VCaP (cell line): Measurements from ENCODE around the gene DNAJB13.
"Not testable (repeated sequence)": the region's sequence is repeated elsewhere in the genome, so short reads cannot be mapped to it uniquely, and the experiment has no call there.

ENCODE experiments used
- H3K27ac ChIP-seq: fragments of 450-650 bp; 2 replicates; pipeline ENCODE4 v1.5.1; 2017
- CTCF ChIP-seq: fragments of 450-650 bp; conservative IDR thresholded peaks from 2 replicates; pipeline ENCODE4 v1.5.1; 2017; ENCODE audit warnings: mild to moderate bottlenecking, moderate library complexity

The DNAJB13 gene

GRCh38 chr11:73921180-73921579, 29.6 kb upstream of the DNAJB13 start:
- H3K27ac ChIP-seq: no peak overlapping the region
- TF ChIP-seq CTCF: no peak

- no peak for TF ChIP-seq CTCF
- H3K27ac ChIP-seq: no peak overlapping the region
Observed at GRCh38 chr11:73929388-73929787, 21.4 kb upstream of the DNAJB13 start.

DNA sequence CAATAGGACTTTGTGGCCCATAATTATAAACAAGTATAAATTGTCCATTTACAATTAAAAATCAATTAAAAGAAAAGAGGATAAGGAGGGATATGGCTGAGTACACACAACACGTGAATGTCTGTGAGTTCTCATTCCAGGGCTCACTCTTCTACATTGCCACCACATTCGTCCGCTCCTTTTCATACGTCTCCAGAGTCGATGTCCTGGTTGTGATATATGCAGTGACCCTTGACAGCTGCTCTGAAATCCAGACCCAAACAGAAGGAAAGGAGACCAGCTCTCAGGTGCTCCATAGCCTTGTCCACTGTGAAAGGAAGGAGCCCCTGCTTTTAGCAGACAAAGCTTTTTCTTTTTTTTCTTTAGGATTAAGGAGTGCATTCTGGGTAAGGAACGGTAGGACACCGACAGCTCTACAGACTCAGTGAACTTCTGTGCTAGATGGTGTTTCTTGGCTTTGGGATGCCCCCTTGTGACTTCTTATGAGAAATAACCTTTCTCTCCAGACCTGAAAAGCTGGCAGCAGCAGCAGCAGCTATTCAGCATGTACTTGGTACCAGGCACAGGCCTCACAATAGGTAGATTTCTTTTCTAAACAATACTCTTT, 19.7 kb upstream of the DNAJB13 start:
- no peak overlapping the region for H3K27ac ChIP-seq
- peak; percentile 68 for TF ChIP-seq CTCF

DNA sequence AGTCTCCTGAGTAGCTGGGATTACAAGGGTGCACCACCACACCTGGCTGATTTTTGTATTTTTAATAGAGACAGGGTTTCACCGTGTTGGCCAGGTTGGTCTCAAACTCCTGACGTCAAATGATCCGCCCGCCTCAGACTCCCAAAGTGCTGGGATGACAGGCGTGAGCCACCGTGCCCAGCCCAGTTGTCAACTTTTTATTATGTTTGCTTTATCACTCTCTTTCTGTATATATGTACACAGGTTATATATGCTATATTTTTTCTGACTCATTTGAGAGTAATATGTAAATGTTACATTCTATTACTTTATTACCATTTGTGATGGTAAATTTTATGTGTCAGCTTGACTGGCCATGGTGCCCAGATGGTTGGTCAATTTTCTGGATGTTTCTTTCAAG, 18.9 kb upstream of the DNAJB13 start:
- TF ChIP-seq CTCF: no peak
- no peak overlapping the region for H3K27ac ChIP-seq

DNA sequence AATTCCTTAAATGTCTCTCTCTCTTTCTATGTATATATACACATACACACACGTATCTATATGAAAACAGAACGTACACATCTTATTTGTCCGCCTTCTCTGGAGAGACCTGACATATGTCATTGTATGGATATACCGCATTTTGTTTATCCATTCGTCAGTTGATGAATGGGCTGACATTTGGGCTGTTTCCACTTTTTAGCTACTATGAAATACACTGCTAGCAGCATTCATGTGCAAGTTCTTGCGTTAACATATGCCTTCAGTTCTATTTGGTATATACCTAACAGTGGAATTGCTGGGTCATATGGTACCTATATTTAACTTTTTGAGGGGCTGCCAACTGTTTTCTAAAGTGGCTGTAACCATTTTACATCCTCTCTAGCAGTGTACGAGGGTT, 18.0 kb upstream of the DNAJB13 start:
- no peak for TF ChIP-seq CTCF
- H3K27ac ChIP-seq: no peak overlapping the region

- not testable (repeated sequence) for H3K27ac ChIP-seq
Observed at GRCh38 chr11:73936047-73936446, 14.8 kb upstream of the DNAJB13 start.

GRCh38 chr11:73939096-73939495, 11.7 kb upstream of the DNAJB13 start:
- no peak for TF ChIP-seq CTCF
- no peak overlapping the region for H3K27ac ChIP-seq

DNA sequence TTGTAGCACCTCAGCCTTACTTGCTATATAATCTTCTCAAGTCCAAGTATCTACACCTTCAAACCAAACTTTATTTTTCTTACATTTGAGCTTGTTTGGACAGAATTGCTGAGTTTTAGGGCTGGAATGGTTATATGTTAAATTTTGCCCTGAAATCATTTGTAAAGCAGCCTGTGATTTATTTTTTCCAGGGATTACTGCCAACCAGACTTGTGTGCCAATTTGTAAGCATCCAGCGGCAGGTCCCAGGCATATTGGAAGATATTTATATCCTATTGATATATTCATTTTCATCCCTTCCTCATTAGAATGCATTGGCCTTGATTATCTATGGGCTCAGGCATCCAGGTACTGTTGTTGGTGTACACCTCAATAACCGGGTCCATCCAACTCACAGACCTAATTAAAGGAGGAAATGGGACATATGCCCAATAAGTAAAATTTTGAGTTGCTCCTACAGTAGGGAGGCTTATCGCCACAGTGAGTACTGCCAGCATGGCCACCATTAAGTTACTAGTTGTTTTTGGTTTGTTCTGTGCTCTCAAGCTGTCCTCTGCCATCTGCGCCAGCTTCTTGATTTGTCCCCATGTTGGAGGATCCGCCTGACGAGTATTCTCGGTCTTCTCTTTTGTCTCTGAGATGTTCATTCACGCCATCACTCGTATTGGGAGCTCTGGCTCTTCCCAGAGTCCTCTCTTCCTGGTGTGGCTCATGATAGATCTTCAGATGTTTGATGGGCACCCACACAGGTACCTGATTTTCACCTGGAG, 9.8 kb upstream of the DNAJB13 start:
- no peak for TF ChIP-seq CTCF
- no peak overlapping the region for H3K27ac ChIP-seq
